ENCODE measurements around the gene SPTSSB.

The SPTSSB gene

GRCh38 chr3:161343986-161344385 lies 27.3 kb downstream of the SPTSSB start:
- no peak for DNase-seq (ENCODE audit: low spot score in 2 of 2)
- Histone ChIP-seq H3K36me3 (replicated peaks) (no peaks in the 10 kb centered on the region), H3K27me3 (ENCODE audit: low read depth) (peaks cover 3% of the 10 kb centered on the region; the same call in 1 of the 2 replicates), H3K4me3 (no peak overlapping the region), H3K9me3 (no peaks in the 10 kb centered on the region), H3K4me1 (no peaks in the 10 kb centered on the region)
- in situ Hi-C loops (cut with MboI; ENCODE audit: low sequenced_read_pairs): no loop called here

GRCh38 chr3:161343540-161343939 lies 27.8 kb downstream of the SPTSSB start:
- in situ Hi-C loops (cut with MboI; ENCODE audit: low sequenced_read_pairs): no loop called here
- Histone ChIP-seq H3K27me3 (ENCODE audit: low read depth) (peaks cover 3% of the 10 kb centered on the region; the same call in 1 of the 2 replicates), H3K4me1 (no peaks in the 10 kb centered on the region), H3K9me3 (no peaks in the 10 kb centered on the region), H3K36me3 (replicated peaks) (no peaks in the 10 kb centered on the region), H3K4me3 (no peak overlapping the region)
- DNase-seq (ENCODE audit: low spot score in 2 of 2): no peak

GRCh38 chr3:161342629-161343028 lies 28.7 kb downstream of the SPTSSB start:
- no peak for DNase-seq (ENCODE audit: low spot score in 2 of 2)
- Histone ChIP-seq H3K9me3 (no peaks in the 10 kb centered on the region), H3K4me1 (no peaks in the 10 kb centered on the region), H3K27me3 (ENCODE audit: low read depth) (peaks cover 3% of the 10 kb centered on the region; the same call in 1 of the 2 replicates), H3K4me3 (no peak overlapping the region), H3K36me3 (replicated peaks) (no peaks in the 10 kb centered on the region)
- in situ Hi-C loops (cut with MboI; ENCODE audit: low sequenced_read_pairs): no loop called here

GRCh38 chr3:161339517-161340500 lies 31.5 kb downstream of the SPTSSB start:
- H3K4me3 ChIP-seq: no peak overlapping the region
- H3K9me3 ChIP-seq: no peaks in the 10 kb centered on the region
- H3K36me3 ChIP-seq (replicated peaks): no peaks in the 10 kb centered on the region
- H3K27me3 ChIP-seq (ENCODE audit: low read depth): no peaks in the 10 kb centered on the region
- no peak for DNase-seq (ENCODE audit: low spot score in 2 of 2)
- in situ Hi-C loops (cut with MboI; ENCODE audit: low sequenced_read_pairs): no loop called here
- no peaks in the 10 kb centered on the region for H3K4me1 ChIP-seq

- DNase-seq (ENCODE audit: low spot score in 2 of 2): no peak
- H3K36me3 ChIP-seq (replicated peaks): no peaks in the 10 kb centered on the region
- H3K9me3 ChIP-seq: no peaks in the 10 kb centered on the region
- in situ Hi-C loops (cut with MboI; ENCODE audit: low sequenced_read_pairs): no loop called here
- no peaks in the 10 kb centered on the region for H3K4me1 ChIP-seq
- H3K4me3 ChIP-seq: no peak overlapping the region
- no peaks in the 10 kb centered on the region for H3K27me3 ChIP-seq (ENCODE audit: low read depth)
Observed at GRCh38 chr3:161337311-161337710, 34.0 kb downstream of the SPTSSB start.

GRCh38 chr3:161336661-161337060 lies 34.7 kb downstream of the SPTSSB start:
- in situ Hi-C loops (cut with MboI; ENCODE audit: low sequenced_read_pairs): no loop called here
- no peaks in the 10 kb centered on the region for H3K27me3 ChIP-seq (ENCODE audit: low read depth)
- no peak for DNase-seq (ENCODE audit: low spot score in 2 of 2)
- H3K4me3 ChIP-seq: no peak overlapping the region
- no peaks in the 10 kb centered on the region for H3K36me3 ChIP-seq (replicated peaks)
- no peaks in the 10 kb centered on the region for H3K9me3 ChIP-seq
- H3K4me1 ChIP-seq: no peaks in the 10 kb centered on the region

GRCh38 chr3:161333696-161334095 lies 37.6 kb downstream of the SPTSSB start:
- Histone ChIP-seq H3K9me3 (no peaks in the 10 kb centered on the region), H3K27me3 (ENCODE audit: low read depth) (no peaks in the 10 kb centered on the region), H3K4me3 (no peak overlapping the region), H3K36me3 (replicated peaks) (no peaks in the 10 kb centered on the region), H3K4me1 (no peaks in the 10 kb centered on the region)
- in situ Hi-C loops (cut with MboI; ENCODE audit: low sequenced_read_pairs): no loop called here
- DNase-seq (ENCODE audit: low spot score in 2 of 2): no peak

- in situ Hi-C loops (cut with MboI; ENCODE audit: low sequenced_read_pairs): no loop called here
- H3K4me3 ChIP-seq: no peak overlapping the region
- no peaks in the 10 kb centered on the region for H3K4me1 ChIP-seq
- no peaks in the 10 kb centered on the region for H3K9me3 ChIP-seq
- H3K36me3 ChIP-seq (replicated peaks): no peaks in the 10 kb centered on the region
- no peak for DNase-seq (ENCODE audit: low spot score in 2 of 2)
- no peaks in the 10 kb centered on the region for H3K27me3 ChIP-seq (ENCODE audit: low read depth)
Observed at GRCh38 chr3:161332792-161333191, 38.5 kb downstream of the SPTSSB start.

GRCh38 chr3:161325059-161325458 lies 46.3 kb downstream of the SPTSSB start:
- in situ Hi-C loops (cut with MboI; ENCODE audit: low sequenced_read_pairs): no loop called here
- H3K27me3 ChIP-seq (ENCODE audit: low read depth): 0 out of 2 replicates have a peak, but pooled peaks cover 3% of the 10 kb centered on the region
- DNase-seq (ENCODE audit: low spot score in 2 of 2): no peak
- H3K4me1 ChIP-seq: no peaks in the 10 kb centered on the region
- no peaks in the 10 kb centered on the region for H3K36me3 ChIP-seq (replicated peaks)
- no peak overlapping the region for H3K4me3 ChIP-seq
- H3K9me3 ChIP-seq: no peaks in the 10 kb centered on the region; the same call in 1 of the 2 replicates

GRCh38 chr3:161323926-161324621 lies 47.2 kb downstream of the SPTSSB start:
- DNase-seq (ENCODE audit: low spot score in 2 of 2): no peak
- H3K36me3 ChIP-seq (replicated peaks): no peaks in the 10 kb centered on the region
- 0 out of 2 replicates have a peak, but pooled peaks cover 3% of the 10 kb centered on the region for H3K27me3 ChIP-seq (ENCODE audit: low read depth)
- no peaks in the 10 kb centered on the region for H3K4me1 ChIP-seq
- no peak overlapping the region for H3K4me3 ChIP-seq
- in situ Hi-C loops (cut with MboI; ENCODE audit: low sequenced_read_pairs): no loop called here
- H3K9me3 ChIP-seq: no peaks in the 10 kb centered on the region; the same call in 1 of the 2 replicates

GRCh38 chr3:161322781-161323568 lies 48.3 kb downstream of the SPTSSB start:
- Histone ChIP-seq H3K4me1 (no peaks in the 10 kb centered on the region), H3K9me3 (no peaks in the 10 kb centered on the region; the same call in 1 of the 2 replicates), H3K4me3 (no peak overlapping the region), H3K27me3 (ENCODE audit: low read depth) (0 out of 2 replicates have a peak, but pooled peaks cover 3% of the 10 kb centered on the region), H3K36me3 (replicated peaks) (no peaks in the 10 kb centered on the region)
- no peak for DNase-seq (ENCODE audit: low spot score in 2 of 2)
- in situ Hi-C loops (cut with MboI; ENCODE audit: low sequenced_read_pairs): no loop called here

GRCh38 chr3:161320837-161321236 lies 50.5 kb downstream of the SPTSSB start:
- H3K27me3 ChIP-seq (ENCODE audit: low read depth): 0 out of 2 replicates have a peak, but pooled peaks cover 3% of the 10 kb centered on the region
- no peaks in the 10 kb centered on the region for H3K4me1 ChIP-seq
- no peak overlapping the region for H3K4me3 ChIP-seq
- in situ Hi-C loops (cut with MboI; ENCODE audit: low sequenced_read_pairs): no loop called here
- no peaks in the 10 kb centered on the region; the same call in 1 of the 2 replicates for H3K9me3 ChIP-seq
- no peak for DNase-seq (ENCODE audit: low spot score in 2 of 2)
- no peaks in the 10 kb centered on the region for H3K36me3 ChIP-seq (replicated peaks)

GRCh38 chr3:161319867-161320266 lies 51.5 kb downstream of the SPTSSB start:
- Histone ChIP-seq H3K27me3 (ENCODE audit: low read depth) (0 out of 2 replicates have a peak, but pooled peaks cover 3% of the 10 kb centered on the region), H3K4me1 (no peaks in the 10 kb centered on the region), H3K4me3 (no peak overlapping the region), H3K36me3 (replicated peaks) (no peaks in the 10 kb centered on the region), H3K9me3 (no peaks in the 10 kb centered on the region; the same call in 1 of the 2 replicates)
- in situ Hi-C loops (cut with MboI; ENCODE audit: low sequenced_read_pairs): no loop called here
- no peak for DNase-seq (ENCODE audit: low spot score in 2 of 2)
